Measurements from ENCODE around the gene ATP6V0B. TPM values are rescaled to one million over a fixed set of nuclear protein-coding genes. Genes with fewer than 3 reads are reported as not detected.

The ATP6V0B gene
- total and polyA plus RNA-seq, 9 of the 15 experiments (the other 6 are each of a cell fraction or from before 2014, with no cell fraction given), result 137 to 328 (median 220) TPM

DNA sequence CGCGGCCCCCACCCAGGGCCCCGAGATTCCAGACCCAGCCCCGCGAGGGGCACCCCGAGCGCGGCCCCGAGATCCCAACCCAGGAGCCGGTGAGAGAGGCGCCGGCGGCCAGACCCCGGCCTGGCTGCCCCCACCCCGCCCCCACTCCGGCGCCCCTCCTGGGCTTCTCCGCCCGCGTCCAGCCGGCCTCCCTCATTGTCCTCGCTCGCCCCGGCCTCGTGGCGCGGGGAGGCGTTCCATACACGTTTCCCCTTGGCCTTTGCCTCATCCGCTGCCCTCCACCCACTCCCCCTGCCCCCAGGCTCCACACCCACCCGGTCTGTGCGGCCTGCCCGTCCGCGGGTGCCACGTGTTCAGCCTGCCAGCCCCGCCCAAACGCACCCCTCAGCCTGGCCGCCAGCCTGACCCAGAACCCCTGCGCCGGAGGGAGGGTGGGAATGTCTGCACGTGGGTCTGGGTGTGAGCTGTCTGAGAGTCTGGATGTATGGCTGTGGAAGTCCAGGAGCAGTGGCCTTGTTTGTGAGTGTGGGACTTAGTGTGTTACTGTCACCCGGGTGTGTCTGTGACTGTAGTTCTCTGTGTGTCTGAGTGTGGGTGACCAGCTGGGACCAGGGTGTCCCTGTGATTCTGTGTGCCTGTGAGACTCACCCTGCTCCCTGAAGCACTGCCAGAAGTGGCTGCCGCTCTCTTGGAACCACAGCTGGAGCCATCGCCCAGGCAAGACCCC lies 4.9 kb downstream of the ATP6V0B start (continued):
- no peak for TF ChIP-seq HINFP (tag; conservative IDR thresholded peaks at IDR 0.05; ENCODE audit: low read depth)
- no peak for TF ChIP-seq KLF16 (IDR thresholded peaks at IDR 0.05)
- TF ChIP-seq ERF (CRISPR knock-in tag; IDR thresholded peaks at IDR 0.05), result no peak
- 0 out of 2 replicates have a peak, but pooled peaks have one; percentile 26 for TF ChIP-seq NR1H2 (CRISPR knock-in tag; IDR thresholded peaks at IDR 0.05)
- TF ChIP-seq HMG20B (CRISPR knock-in tag; IDR thresholded peaks at IDR 0.05), result no peak
- TF ChIP-seq ZNF174 (CRISPR knock-in tag; IDR thresholded peaks at IDR 0.05), result no peak
- TF ChIP-seq SMAD3 (CRISPR knock-in tag; conservative IDR thresholded peaks at IDR 0.05), result no peak
- TF ChIP-seq DACH1 (IDR thresholded peaks at IDR 0.05; ENCODE audit: partially characterized antibody), result peak; percentile 23
- TF ChIP-seq TFE3 (CRISPR knock-in tag; IDR thresholded peaks at IDR 0.05), result no peak
- peak; percentile 39; the same call in 1 of the 2 replicates for TF ChIP-seq DPF2 (IDR thresholded peaks at IDR 0.05)
- TF ChIP-seq, protein P1, sequence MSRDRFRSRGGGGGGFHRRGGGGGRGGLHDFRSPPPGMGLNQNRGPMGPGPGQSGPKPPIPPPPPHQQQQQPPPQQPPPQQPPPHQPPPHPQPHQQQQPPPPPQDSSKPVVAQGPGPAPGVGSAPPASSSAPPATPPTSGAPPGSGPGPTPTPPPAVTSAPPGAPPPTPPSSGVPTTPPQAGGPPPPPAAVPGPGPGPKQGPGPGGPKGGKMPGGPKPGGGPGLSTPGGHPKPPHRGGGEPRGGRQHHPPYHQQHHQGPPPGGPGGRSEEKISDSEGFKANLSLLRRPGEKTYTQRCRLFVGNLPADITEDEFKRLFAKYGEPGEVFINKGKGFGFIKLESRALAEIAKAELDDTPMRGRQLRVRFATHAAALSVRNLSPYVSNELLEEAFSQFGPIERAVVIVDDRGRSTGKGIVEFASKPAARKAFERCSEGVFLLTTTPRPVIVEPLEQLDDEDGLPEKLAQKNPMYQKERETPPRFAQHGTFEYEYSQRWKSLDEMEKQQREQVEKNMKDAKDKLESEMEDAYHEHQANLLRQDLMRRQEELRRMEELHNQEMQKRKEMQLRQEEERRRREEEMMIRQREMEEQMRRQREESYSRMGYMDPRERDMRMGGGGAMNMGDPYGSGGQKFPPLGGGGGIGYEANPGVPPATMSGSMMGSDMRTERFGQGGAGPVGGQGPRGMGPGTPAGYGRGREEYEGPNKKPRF (IDR thresholded peaks at IDR 0.05; ENCODE audit: low read depth, low read length), result no peak
- no peak for TF ChIP-seq POLR3G (IDR thresholded peaks at IDR 0.05; ENCODE audit: extremely low read depth, insufficient read length, insufficient replicate concordance)
- TF ChIP-seq SMARCA4 (IDR thresholded peaks at IDR 0.05), result peak; percentile 40; the same call in 1 of the 2 replicates
- no peak for TF ChIP-seq ZNF668 (CRISPR knock-in tag; IDR thresholded peaks at IDR 0.05)
- no peak for TF ChIP-seq NEUROD1 (IDR thresholded peaks at IDR 0.05; ENCODE audit: borderline replicate concordance, low read depth, low read length, partially characterized antibody)
- TF ChIP-seq MAFG (tag; conservative IDR thresholded peaks at IDR 0.05), result no peak
- TF ChIP-seq RBM22 (IDR thresholded peaks at IDR 0.05; ENCODE audit: low read depth, low read length, poor library complexity, severe bottlenecking), result no peak
- TF ChIP-seq HNRNPH1 (optimal IDR thresholded peaks at IDR 0.05; ENCODE audit: low read depth, low read length), result no peak
- no peak for TF ChIP-seq FIP1L1 (IDR thresholded peaks at IDR 0.05; ENCODE audit: low read depth, low read length, poor library complexity, severe bottlenecking)
- TF ChIP-seq HCFC1 (IDR thresholded peaks at IDR 0.05; ENCODE audit: low read depth, low read length), result no peak
- peak in 1 of 3 experiments; percentile 11 for TF ChIP-seq YY1 (IDR thresholded peaks at IDR 0.05; ENCODE audit: borderline replicate concordance in 1 of 3, control insufficient read depth in 1 of 3, extremely low read depth in 1 of 3, insufficient read depth in 3 of 3, insufficient read length in 1 of 3, insufficient replicate concordance in 2 of 3, low read depth in 1 of 3, low read length in 2 of 3)
- TF ChIP-seq SMARCA5 (IDR thresholded peaks at IDR 0.05), result no peak
- no peak for TF ChIP-seq HNRNPK (IDR thresholded peaks at IDR 0.05; ENCODE audit: low read depth, low read length, poor library complexity, severe bottlenecking)
- TF ChIP-seq THRAP3 (IDR thresholded peaks at IDR 0.05; ENCODE audit: borderline replicate concordance), result no peak

All from K562 (cell line).